Type B pancreatic cell (in vitro differentiated cells): ENCODE results near the gene FUT8. TPM values are rescaled to one million over a fixed set of nuclear protein-coding genes. Genes with fewer than 3 reads are reported as not detected.

Source experiments
- DNase-seq: peaks from one replicate; pipeline ENCODE4 v3.0.0; 2021; ENCODE audit warnings: mixed read lengths; ENCODE audit not compliant: unreplicated experiment; ENCODE audit errors: extremely low spot score
- H3K27ac Mint-ChIP-seq: 2 replicates; pipeline ENCODE4 v1.8.0; 2021; ENCODE audit warnings: mild to moderate bottlenecking, mixed read lengths
- H3K27me3 Mint-ChIP-seq: 2 replicates; pipeline ENCODE4 v1.8.0; 2021; ENCODE audit warnings: mixed read lengths
- H3K36me3 Mint-ChIP-seq: 2 replicates; pipeline ENCODE4 v1.8.0; 2021; ENCODE audit warnings: mixed read lengths
- H3K4me1 Mint-ChIP-seq: one replicate; pipeline ENCODE4 v1.8.0; 2021; ENCODE audit warnings: mixed read lengths; ENCODE audit not compliant: unreplicated experiment
- H3K4me3 Mint-ChIP-seq: 2 replicates; pipeline ENCODE4 v1.8.0; 2021; ENCODE audit warnings: mild to moderate bottlenecking, mixed read lengths
- H3K9me3 Mint-ChIP-seq: 2 replicates; pipeline ENCODE4 v1.8.0; 2021; ENCODE audit warnings: mixed read lengths
- total RNA-seq: library from RNA; stranded (reverse); gene quantifications from 2 replicates; pipeline ENCODE4 v1.2.1, GENCODE V29; 2021; ENCODE audit warnings: low replicate concordance
- TF ChIP-seq, protein P1 (sequence below): fragments of 200-600 bp; sonication (generic); conservative IDR thresholded peaks from 2 replicates; pipeline ENCODE4 v1.5.0; 2021; ENCODE audit warnings: antibody characterized with exemption, mild to moderate bottlenecking

The FUT8 gene
- total RNA-seq, 1 donor from 2014 or later, result 67.4 TPM

GRCh38 chr14:65548878-65549277 is 136.3 kb downstream of the FUT8 start:
- TF ChIP-seq, protein P1, sequence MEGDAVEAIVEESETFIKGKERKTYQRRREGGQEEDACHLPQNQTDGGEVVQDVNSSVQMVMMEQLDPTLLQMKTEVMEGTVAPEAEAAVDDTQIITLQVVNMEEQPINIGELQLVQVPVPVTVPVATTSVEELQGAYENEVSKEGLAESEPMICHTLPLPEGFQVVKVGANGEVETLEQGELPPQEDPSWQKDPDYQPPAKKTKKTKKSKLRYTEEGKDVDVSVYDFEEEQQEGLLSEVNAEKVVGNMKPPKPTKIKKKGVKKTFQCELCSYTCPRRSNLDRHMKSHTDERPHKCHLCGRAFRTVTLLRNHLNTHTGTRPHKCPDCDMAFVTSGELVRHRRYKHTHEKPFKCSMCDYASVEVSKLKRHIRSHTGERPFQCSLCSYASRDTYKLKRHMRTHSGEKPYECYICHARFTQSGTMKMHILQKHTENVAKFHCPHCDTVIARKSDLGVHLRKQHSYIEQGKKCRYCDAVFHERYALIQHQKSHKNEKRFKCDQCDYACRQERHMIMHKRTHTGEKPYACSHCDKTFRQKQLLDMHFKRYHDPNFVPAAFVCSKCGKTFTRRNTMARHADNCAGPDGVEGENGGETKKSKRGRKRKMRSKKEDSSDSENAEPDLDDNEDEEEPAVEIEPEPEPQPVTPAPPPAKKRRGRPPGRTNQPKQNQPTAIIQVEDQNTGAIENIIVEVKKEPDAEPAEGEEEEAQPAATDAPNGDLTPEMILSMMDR, result no peak
- Mint-ChIP-seq H3K4me1 (no peaks in the 10 kb centered on the region), H3K27me3 (no peaks in the 10 kb centered on the region), H3K36me3 (no peaks in the 10 kb centered on the region), H3K4me3 (no peak overlapping the region), H3K27ac (no peak overlapping the region), H3K9me3 (no peaks in the 10 kb centered on the region)
- DNase-seq, result no peak

DNA sequence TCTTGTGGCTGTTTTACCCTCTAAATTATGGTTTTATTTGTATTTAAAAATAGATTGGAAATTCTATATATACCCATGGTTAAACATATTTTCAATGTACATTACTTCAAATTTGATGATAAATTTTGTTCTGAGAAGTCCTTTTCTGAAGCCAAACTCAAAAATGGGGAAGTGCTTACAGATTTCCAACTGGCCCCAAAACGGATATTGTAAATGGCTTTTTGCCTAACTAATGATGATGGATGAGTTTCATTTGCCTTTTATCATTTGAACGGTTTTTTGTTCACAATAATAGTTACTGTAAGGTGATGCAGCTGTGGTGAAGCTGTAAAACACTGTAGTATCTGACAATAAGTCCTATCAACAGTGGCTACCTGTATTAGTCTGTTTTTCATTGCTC is 136.9 kb downstream of the FUT8 start:
- no peaks in the 10 kb centered on the region for H3K36me3 Mint-ChIP-seq
- no peak for DNase-seq
- no peaks in the 10 kb centered on the region for H3K9me3 Mint-ChIP-seq
- TF ChIP-seq, protein P1, result no peak
- no peaks in the 10 kb centered on the region for H3K4me1 Mint-ChIP-seq
- H3K4me3 Mint-ChIP-seq, result no peak overlapping the region
- H3K27ac Mint-ChIP-seq, result no peak overlapping the region
- H3K27me3 Mint-ChIP-seq, result no peaks in the 10 kb centered on the region

- H3K27ac Mint-ChIP-seq, result no peak overlapping the region
- H3K27me3 Mint-ChIP-seq, result no peaks in the 10 kb centered on the region
- no peaks in the 10 kb centered on the region for H3K36me3 Mint-ChIP-seq
- no peaks in the 10 kb centered on the region for H3K4me1 Mint-ChIP-seq
- no peaks in the 10 kb centered on the region for H3K9me3 Mint-ChIP-seq
- no peak overlapping the region for H3K4me3 Mint-ChIP-seq
- DNase-seq, result no peak
- TF ChIP-seq, protein P1, result no peak
These were observed 138.5 kb downstream of the FUT8 start for GRCh38 chr14:65550779-65551643.

GRCh38 chr14:65552724-65553123 is 140.2 kb downstream of the FUT8 start:
- DNase-seq, result no peak
- Mint-ChIP-seq H3K9me3 (no peaks in the 10 kb centered on the region), H3K27me3 (no peaks in the 10 kb centered on the region), H3K36me3 (no peaks in the 10 kb centered on the region), H3K4me3 (no peak overlapping the region), H3K4me1 (no peaks in the 10 kb centered on the region), H3K27ac (no peak overlapping the region)
- TF ChIP-seq, protein P1, result no peak

DNA sequence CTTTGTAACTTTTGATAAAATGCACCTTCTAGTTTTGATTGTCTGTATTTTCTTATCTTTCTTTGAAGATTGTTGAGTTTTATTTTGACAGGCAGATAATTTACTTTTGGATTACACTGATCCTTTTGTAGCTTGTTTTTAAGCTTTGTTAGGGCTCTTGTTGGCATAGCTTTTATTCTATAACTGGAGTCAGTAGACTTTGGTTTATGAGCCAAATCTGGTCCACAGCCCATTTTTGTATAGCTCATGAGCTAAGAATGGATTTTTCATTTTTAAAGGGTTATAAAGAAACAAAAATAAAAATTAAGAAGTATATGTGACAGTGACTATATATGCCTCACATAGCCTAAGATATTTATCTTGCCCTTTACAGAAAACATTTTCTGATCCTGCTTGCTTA is 142.3 kb downstream of the FUT8 start:
- no peak overlapping the region for H3K27ac Mint-ChIP-seq
- no peaks in the 10 kb centered on the region for H3K4me1 Mint-ChIP-seq
- no peaks in the 10 kb centered on the region for H3K9me3 Mint-ChIP-seq
- TF ChIP-seq, protein P1, result no peak
- no peak for DNase-seq
- H3K36me3 Mint-ChIP-seq, result no peaks in the 10 kb centered on the region
- H3K27me3 Mint-ChIP-seq, result no peaks in the 10 kb centered on the region
- no peak overlapping the region for H3K4me3 Mint-ChIP-seq
